SK-N-SH treated with all-trans-retinoic acid at 6 μM for 48 hours (cell line): ENCODE measurements around the gene RABL2A.
"Not testable (repeated sequence)": the region's sequence is repeated elsewhere in the genome, so short reads cannot be mapped to it uniquely, and the experiment has no call there.

Experiments used
- ARNTL ChIP-seq: fragments of 450-650 bp; formaldehyde crosslinking; IDR thresholded peaks from 2 replicates; pipeline ENCODE4 v1.5.0; 2020; ENCODE audit warnings: low read depth, mild to moderate bottlenecking, moderate library complexity, borderline replicate concordance
- CSDC2 ChIP-seq: fragments of 250-450 bp; sonication (Bioruptor Pico); IDR thresholded peaks from 2 replicates; pipeline ENCODE4 v1.5.0; 2020; ENCODE audit warnings: mild to moderate bottlenecking, moderate library complexity
- ESRRG ChIP-seq: fragments of 250-450 bp; sonication (Bioruptor Pico); IDR thresholded peaks from 2 replicates; pipeline ENCODE4 v1.6.1; 2021; ENCODE audit warnings: mild to moderate bottlenecking
- ZC3H10 ChIP-seq: fragments of 250-450 bp; sonication (Bioruptor Pico); IDR thresholded peaks from 2 replicates; pipeline ENCODE4 v1.5.1; 2021; ENCODE audit warnings: mild to moderate bottlenecking, moderate library complexity
- ZFP30 ChIP-seq: fragments of 450-650 bp; formaldehyde crosslinking; IDR thresholded peaks from 2 replicates; pipeline ENCODE4 v1.5.0; 2022; ENCODE audit warnings: mild to moderate bottlenecking, moderate library complexity
- ZNF70 ChIP-seq: fragments of 450-650 bp; formaldehyde crosslinking; IDR thresholded peaks from 2 replicates; pipeline ENCODE4 v1.5.0; 2020; ENCODE audit warnings: mild to moderate bottlenecking, moderate library complexity

- not testable (repeated sequence) for TF ChIP-seq ESRRG (CRISPR knock-in tag); ZNF70 (CRISPR knock-in tag); ZFP30 (CRISPR knock-in tag); CSDC2 (CRISPR knock-in tag); ARNTL; ZC3H10 (CRISPR knock-in tag)
Observed at GRCh38 chr2:113598738-113599137, 28.3 kb upstream of the RABL2A start.
